ENCODE measurements around the gene ASCC1. TPM values are rescaled to one million over a fixed set of nuclear protein-coding genes. Genes with fewer than 3 reads are reported as not detected.

Gene ASCC1
- total and polyA plus RNA-seq, 5 donors from 2014 or later = 20.5 to 28.8 (median 26.0) TPM

- Mint-ChIP-seq H3K27me3 (no peaks in the 10 kb centered on the region), H3K27ac (peak overlapping the region in 2 of 3 donors; percentile 13 to 81), H3K9me3 (no peaks in the 10 kb centered on the region), H3K4me1 (peaks cover 0 to 12% (median 10%) of the 10 kb centered on the region in 4 donors), H3K36me3 (peaks cover 32% of the 10 kb centered on the region), H3K4me3 (no peak overlapping the region)
- Histone ChIP-seq H3K36me3 (ENCODE audit: control insufficient read depth, insufficient read depth, low read length) (peaks cover 45% of the 10 kb centered on the region), H3K27ac (ENCODE audit: insufficient read depth, low read length, poor library complexity, severe bottlenecking) (no peak overlapping the region), H3K27me3 (ENCODE audit: control insufficient read depth, insufficient read depth, low read length) (no peaks in the 10 kb centered on the region), H3K4me3 (ENCODE audit: low read depth, low read length) (no peak overlapping the region), H3K4me1 (ENCODE audit: control insufficient read depth, insufficient read depth, low read length, poor library complexity, severe bottlenecking) (no peaks in the 10 kb centered on the region), H3K9me3 (ENCODE audit: control insufficient read depth in 2 of 2, low read length in 2 of 2) (no peaks in the 10 kb centered on the region)
- DNase-seq (no peak), ATAC-seq (ENCODE audit: low read depth in 2 of 2) (no peak)
Observed at GRCh38 chr10:72235544-72236279, 19.6 kb upstream of the ASCC1 start.

- H3K27ac Mint-ChIP-seq = no peak overlapping the region
- Histone ChIP-seq H3K36me3 (ENCODE audit: control insufficient read depth, insufficient read depth, low read length) (peaks cover 52% of the 10 kb centered on the region), H3K4me1 (ENCODE audit: control insufficient read depth, insufficient read depth, low read length, poor library complexity, severe bottlenecking) (no peaks in the 10 kb centered on the region), H3K9me3 (ENCODE audit: control insufficient read depth in 2 of 2, low read length in 2 of 2) (no peaks in the 10 kb centered on the region), H3K4me3 (ENCODE audit: low read depth, low read length) (no peak overlapping the region), H3K27ac (ENCODE audit: insufficient read depth, low read length, poor library complexity, severe bottlenecking) (no peak overlapping the region), H3K27me3 (ENCODE audit: control insufficient read depth, insufficient read depth, low read length) (no peaks in the 10 kb centered on the region)
- H3K36me3 Mint-ChIP-seq = peaks cover 35% of the 10 kb centered on the region
- no peaks in the 10 kb centered on the region for H3K27me3 Mint-ChIP-seq
- peaks cover 4 to 14% (median 9%) of the 10 kb centered on the region in 4 donors for H3K4me1 Mint-ChIP-seq
- DNase-seq (no peak), ATAC-seq (ENCODE audit: low read depth in 2 of 2) (no peak)
- H3K4me3 Mint-ChIP-seq = no peak overlapping the region
- H3K9me3 Mint-ChIP-seq = no peaks in the 10 kb centered on the region
Observed at GRCh38 chr10:72234560-72235095, 18.6 kb upstream of the ASCC1 start.

- no peaks in the 10 kb centered on the region for H3K4me1 ChIP-seq (ENCODE audit: control insufficient read depth, insufficient read depth, low read length, poor library complexity, severe bottlenecking)
- no peak overlapping the region for H3K27ac ChIP-seq (ENCODE audit: insufficient read depth, low read length, poor library complexity, severe bottlenecking)
- no peaks in the 10 kb centered on the region for H3K9me3 Mint-ChIP-seq
- no peak overlapping the region for H3K4me3 ChIP-seq (ENCODE audit: low read depth, low read length)
- peak overlapping the region in 1 of 3 donors; percentile 86 for H3K27ac Mint-ChIP-seq
- no peaks in the 10 kb centered on the region for H3K27me3 ChIP-seq (ENCODE audit: control insufficient read depth, insufficient read depth, low read length)
- no peak overlapping the region for H3K4me3 Mint-ChIP-seq
- no peaks in the 10 kb centered on the region for H3K27me3 Mint-ChIP-seq
- H3K36me3 ChIP-seq (ENCODE audit: control insufficient read depth, insufficient read depth, low read length) = peaks cover 52% of the 10 kb centered on the region
- DNase-seq = no peak
- no peaks in the 10 kb centered on the region for H3K9me3 ChIP-seq (ENCODE audit: control insufficient read depth in 2 of 2, low read length in 2 of 2)
- no peak for ATAC-seq (ENCODE audit: low read depth in 2 of 2)
- H3K36me3 Mint-ChIP-seq = peaks cover 33% of the 10 kb centered on the region
- H3K4me1 Mint-ChIP-seq = peaks cover 12 to 21% (median 12%) of the 10 kb centered on the region in 4 donors
Observed at GRCh38 chr10:72233621-72234020, 17.5 kb upstream of the ASCC1 start.

GRCh38 chr10:72229261-72230251 lies 13.5 kb upstream of the ASCC1 start:
- H3K4me1 ChIP-seq (ENCODE audit: control insufficient read depth, insufficient read depth, low read length, poor library complexity, severe bottlenecking) = peaks cover 12% of the 10 kb centered on the region
- no peaks in the 10 kb centered on the region for H3K27me3 ChIP-seq (ENCODE audit: control insufficient read depth, insufficient read depth, low read length)
- no peak overlapping the region for H3K27ac ChIP-seq (ENCODE audit: insufficient read depth, low read length, poor library complexity, severe bottlenecking)
- H3K27ac Mint-ChIP-seq = peak overlapping the region in 2 of 3 donors; percentile 65 to 83
- no peak overlapping the region for H3K4me3 ChIP-seq (ENCODE audit: low read depth, low read length)
- no peaks in the 10 kb centered on the region for H3K27me3 Mint-ChIP-seq
- H3K4me3 Mint-ChIP-seq = peak overlapping the region in 1 of 4 donors; percentile 57
- H3K36me3 Mint-ChIP-seq = peaks cover 31% of the 10 kb centered on the region
- peaks cover 22 to 43% (median 24%) of the 10 kb centered on the region in 4 donors for H3K4me1 Mint-ChIP-seq
- DNase-seq (no peak), ATAC-seq (ENCODE audit: low read depth in 2 of 2) (no peak)
- H3K36me3 ChIP-seq (ENCODE audit: control insufficient read depth, insufficient read depth, low read length) = peaks cover 50% of the 10 kb centered on the region
- H3K9me3 Mint-ChIP-seq = no peaks in the 10 kb centered on the region
- H3K9me3 ChIP-seq (ENCODE audit: control insufficient read depth in 2 of 2, low read length in 2 of 2) = no peaks in the 10 kb centered on the region

GRCh38 chr10:72228318-72228751 lies 12.3 kb upstream of the ASCC1 start:
- peak overlapping the region in 1 of 4 donors; percentile 24 for H3K4me3 Mint-ChIP-seq
- Histone ChIP-seq H3K36me3 (ENCODE audit: control insufficient read depth, insufficient read depth, low read length) (peaks cover 47% of the 10 kb centered on the region), H3K4me1 (ENCODE audit: control insufficient read depth, insufficient read depth, low read length, poor library complexity, severe bottlenecking) (peaks cover 18% of the 10 kb centered on the region), H3K27me3 (ENCODE audit: control insufficient read depth, insufficient read depth, low read length) (no peaks in the 10 kb centered on the region), H3K9me3 (ENCODE audit: control insufficient read depth in 2 of 2, low read length in 2 of 2) (no peaks in the 10 kb centered on the region), H3K27ac (ENCODE audit: insufficient read depth, low read length, poor library complexity, severe bottlenecking) (no peak overlapping the region), H3K4me3 (ENCODE audit: low read depth, low read length) (peak overlapping the region; percentile 1)
- peak overlapping the region; percentile 5 to 83 (median 78) for H3K27ac Mint-ChIP-seq
- H3K9me3 Mint-ChIP-seq = no peaks in the 10 kb centered on the region
- no peak for ATAC-seq (ENCODE audit: low read depth in 2 of 2)
- peaks cover 31% of the 10 kb centered on the region for H3K36me3 Mint-ChIP-seq
- no peak for DNase-seq
- peaks cover 28 to 54% (median 30%) of the 10 kb centered on the region in 4 donors for H3K4me1 Mint-ChIP-seq
- no peaks in the 10 kb centered on the region for H3K27me3 Mint-ChIP-seq

- H3K27ac ChIP-seq (ENCODE audit: insufficient read depth, low read length, poor library complexity, severe bottlenecking) = no peak overlapping the region
- H3K36me3 ChIP-seq (ENCODE audit: control insufficient read depth, insufficient read depth, low read length) = peaks cover 42% of the 10 kb centered on the region
- H3K4me1 ChIP-seq (ENCODE audit: control insufficient read depth, insufficient read depth, low read length, poor library complexity, severe bottlenecking) = peaks cover 23% of the 10 kb centered on the region
- no peaks in the 10 kb centered on the region for H3K27me3 Mint-ChIP-seq
- H3K9me3 ChIP-seq (ENCODE audit: control insufficient read depth in 2 of 2, low read length in 2 of 2) = no peaks in the 10 kb centered on the region
- peak overlapping the region; percentile 5 to 83 (median 78) for H3K27ac Mint-ChIP-seq
- DNase-seq = no peak
- no peak overlapping the region for H3K4me3 ChIP-seq (ENCODE audit: low read depth, low read length)
- H3K9me3 Mint-ChIP-seq = no peaks in the 10 kb centered on the region
- ATAC-seq (ENCODE audit: low read depth in 2 of 2) = no peak
- no peaks in the 10 kb centered on the region for H3K27me3 ChIP-seq (ENCODE audit: control insufficient read depth, insufficient read depth, low read length)
- H3K4me1 Mint-ChIP-seq = peaks cover 29 to 58% (median 33%) of the 10 kb centered on the region in 4 donors
- peak overlapping the region in 1 of 4 donors; percentile 77 for H3K4me3 Mint-ChIP-seq
- peaks cover 26% of the 10 kb centered on the region for H3K36me3 Mint-ChIP-seq
Observed at GRCh38 chr10:72227826-72228225, 11.8 kb upstream of the ASCC1 start.

GRCh38 chr10:72226418-72227027 lies 10.4 kb upstream of the ASCC1 start:
- ATAC-seq (ENCODE audit: low read depth in 2 of 2) (no peak), DNase-seq (no peak)
- peaks cover 38% of the 10 kb centered on the region for H3K36me3 ChIP-seq (ENCODE audit: control insufficient read depth, insufficient read depth, low read length)
- Mint-ChIP-seq H3K9me3 (no peaks in the 10 kb centered on the region), H3K4me3 (peak overlapping the region in 1 of 4 donors; percentile 18), H3K36me3 (peaks cover 28% of the 10 kb centered on the region), H3K27me3 (no peaks in the 10 kb centered on the region), H3K27ac (peak overlapping the region; percentile 1 to 72 (median 60)), H3K4me1 (peaks cover 32 to 63% (median 36%) of the 10 kb centered on the region in 4 donors)
- H3K4me3 ChIP-seq (ENCODE audit: low read depth, low read length) = no peak overlapping the region
- H3K4me1 ChIP-seq (ENCODE audit: control insufficient read depth, insufficient read depth, low read length, poor library complexity, severe bottlenecking) = peaks cover 26% of the 10 kb centered on the region
- no peaks in the 10 kb centered on the region for H3K27me3 ChIP-seq (ENCODE audit: control insufficient read depth, insufficient read depth, low read length)
- peak overlapping the region; percentile 47 for H3K27ac ChIP-seq (ENCODE audit: insufficient read depth, low read length, poor library complexity, severe bottlenecking)
- H3K9me3 ChIP-seq (ENCODE audit: control insufficient read depth in 2 of 2, low read length in 2 of 2) = no peaks in the 10 kb centered on the region
